Measurements from ENCODE around the gene NPHS1.
"Not testable (repeated sequence)": the region's sequence is repeated elsewhere in the genome, so short reads cannot be mapped to it uniquely, and the experiment has no call there.

The NPHS1 gene

DNA sequence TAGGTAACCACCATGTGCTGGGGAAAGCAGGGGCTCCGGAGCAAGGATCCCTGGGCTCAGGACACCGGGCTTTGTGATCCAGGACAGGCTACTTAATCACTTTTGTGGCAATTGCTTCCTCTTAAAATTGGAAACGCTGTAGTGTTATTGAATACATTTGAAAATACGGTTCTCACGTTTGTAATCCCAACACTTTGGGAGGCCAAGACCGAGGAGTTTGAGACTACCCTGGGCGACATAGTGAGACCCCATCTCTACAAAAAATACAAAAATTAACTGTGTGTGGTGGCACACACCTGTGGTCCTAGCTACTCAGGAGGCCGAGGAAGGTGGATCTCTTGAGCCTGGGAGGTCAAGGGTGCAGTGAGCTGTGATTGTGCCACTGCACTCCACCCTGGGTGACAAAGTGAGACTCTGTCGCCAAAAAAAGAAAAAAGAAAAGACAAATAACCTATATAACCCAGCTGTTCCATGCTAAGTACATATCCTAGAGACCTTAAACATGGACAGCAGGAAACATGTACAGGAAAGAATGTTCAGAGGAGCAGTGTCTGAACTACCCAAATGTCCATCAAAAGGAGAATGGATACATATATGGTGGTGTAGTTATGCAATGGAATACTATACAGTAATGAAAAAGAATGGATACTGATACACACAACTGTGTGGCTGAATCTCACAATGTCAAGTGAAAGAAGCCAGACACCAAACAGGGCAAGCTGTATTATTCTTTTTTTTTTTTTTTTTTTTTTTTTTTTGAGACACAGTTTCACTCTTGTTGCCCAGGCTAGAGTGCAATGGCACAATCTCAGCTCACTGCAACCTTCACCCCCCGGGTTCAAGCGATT is 39.0 kb downstream of the NPHS1 start:
- in situ Hi-C loops (cut with MboI; ENCODE audit: low sequenced_read_pairs), result no loop called here

DNA sequence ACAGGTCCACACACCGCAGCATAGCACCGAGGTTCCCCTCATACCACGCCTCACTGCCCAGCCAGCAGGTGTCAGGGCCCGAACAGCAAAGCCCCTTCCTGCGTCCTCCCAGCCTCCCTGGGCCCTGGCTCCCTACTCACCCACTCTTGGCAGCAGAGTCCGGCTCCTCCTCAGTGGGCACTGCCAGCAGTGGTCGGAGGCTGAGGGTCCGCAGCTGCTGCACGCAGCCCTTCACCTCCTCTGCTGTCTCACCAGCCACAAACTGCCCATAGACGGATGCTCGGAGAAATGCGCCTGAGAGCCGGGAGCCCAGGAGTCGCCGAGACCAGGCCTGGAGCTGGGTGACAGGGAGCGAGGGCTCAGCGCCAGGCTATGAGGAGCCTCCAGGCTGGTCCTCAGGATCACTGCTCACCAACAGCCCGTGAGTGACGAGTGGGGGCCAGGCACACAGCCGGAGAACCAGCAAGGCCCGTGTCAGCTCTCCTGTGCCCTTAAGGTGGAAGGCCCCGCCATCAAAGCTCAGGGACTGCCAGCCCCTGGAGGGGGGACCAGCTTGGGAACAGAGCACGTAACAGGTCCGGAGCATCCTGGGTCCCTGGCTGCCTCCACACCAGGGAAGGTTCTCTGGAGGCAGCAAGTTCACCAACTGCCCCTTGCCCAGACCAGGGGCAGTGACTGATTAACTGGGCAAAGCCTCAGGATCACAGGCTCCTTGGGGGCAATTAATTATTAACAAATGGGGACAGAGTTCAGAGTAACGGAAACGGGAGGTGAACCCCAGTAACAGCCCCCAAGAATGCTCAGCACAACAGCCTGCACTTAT is 39.9 kb downstream of the NPHS1 start, which contains the start of gene PRODH2:
PRODH2 (minus strand) TSS at position 626 of the 823 bp plus-strand sequence; CDS start at position 586, 40 bp downstream.
- in situ Hi-C loops (cut with MboI; ENCODE audit: low sequenced_read_pairs), result no loop called here

DNA sequence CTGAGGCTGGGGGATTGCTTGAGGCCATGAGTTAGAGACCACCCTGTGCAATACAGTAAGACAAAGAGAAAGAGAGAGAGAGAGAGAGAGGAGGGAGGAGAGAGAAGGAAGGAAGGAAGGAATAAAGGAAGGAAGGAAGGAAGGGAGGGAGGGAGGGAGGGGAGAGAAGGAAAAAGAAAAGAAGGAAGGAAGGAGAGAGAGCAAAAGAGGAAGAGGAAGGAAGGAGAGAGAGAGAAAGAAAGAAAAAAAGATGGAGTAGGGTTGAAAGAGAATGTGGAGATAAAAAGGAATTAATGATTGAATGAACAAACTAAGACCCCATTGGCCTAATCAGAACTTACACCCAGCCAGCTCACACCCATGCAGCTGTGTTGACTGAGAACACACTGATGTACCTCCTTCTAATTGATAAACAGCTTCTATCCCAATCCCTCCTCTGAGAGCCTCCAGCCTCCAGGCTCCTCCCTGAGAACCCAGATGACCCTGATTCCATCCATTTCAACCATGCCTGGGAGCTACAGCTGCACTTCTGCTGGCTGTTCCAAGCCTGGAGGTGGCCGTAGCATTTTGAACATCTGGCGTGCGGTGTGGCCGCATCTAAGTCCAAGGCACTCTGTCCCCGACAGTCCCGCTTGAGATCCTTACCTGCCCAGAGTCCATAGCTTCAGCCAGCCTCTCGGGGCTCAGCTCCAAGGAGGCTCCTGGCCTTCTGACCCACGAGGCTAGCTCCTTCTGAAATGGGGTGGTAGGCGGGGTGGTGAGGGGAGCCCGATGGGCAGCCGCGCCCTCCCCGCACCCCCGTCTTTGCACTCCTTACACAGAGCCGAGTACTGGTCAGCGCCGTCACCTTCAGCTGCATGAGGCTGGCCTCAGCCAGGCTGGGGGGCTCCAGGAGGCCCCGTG is 40.7 kb downstream of the NPHS1 start:
- in situ Hi-C loops (cut with MboI; ENCODE audit: low sequenced_read_pairs), result no loop called here

DNA sequence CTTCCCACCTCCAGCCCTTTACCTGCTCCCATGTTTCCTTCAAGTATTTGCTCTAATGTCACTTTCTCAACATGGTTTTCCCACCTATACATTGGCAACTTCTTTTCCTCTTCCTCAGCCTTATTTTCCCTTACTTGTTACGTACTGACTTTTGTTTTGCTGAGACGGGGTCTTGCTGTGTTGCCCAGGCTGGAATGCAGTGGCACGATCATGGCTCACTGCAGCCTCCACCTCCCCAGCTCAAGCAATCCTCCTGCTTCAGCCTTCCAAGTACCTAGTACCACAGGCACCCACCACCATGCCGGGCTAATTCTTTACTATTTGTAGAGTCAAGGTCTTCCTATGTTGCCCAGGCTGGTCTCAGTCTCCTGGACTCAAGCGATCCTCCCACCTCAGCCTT is 44.7 kb downstream of the NPHS1 start:
- in situ Hi-C loops (cut with MboI; ENCODE audit: low sequenced_read_pairs), result no loop called here

DNA sequence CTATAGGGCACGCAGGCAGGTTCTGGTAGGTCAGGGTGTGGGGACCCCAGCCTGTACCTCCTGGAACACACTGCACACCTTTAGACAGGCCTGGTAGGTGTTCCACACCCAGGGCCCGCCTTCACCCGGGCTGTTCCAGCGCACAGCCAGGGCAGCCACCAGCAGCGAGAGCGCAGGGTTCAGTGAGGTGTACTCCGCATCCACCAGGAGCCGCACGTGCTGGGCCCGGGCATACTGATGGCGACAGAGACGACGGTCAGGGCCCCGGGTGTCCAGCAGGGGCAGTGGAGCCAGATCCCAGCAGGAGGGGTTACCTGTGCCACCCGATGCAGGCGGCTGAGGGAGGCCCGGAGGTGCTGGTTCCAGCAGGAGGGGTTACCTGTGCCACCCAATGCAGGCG is 45.7 kb downstream of the NPHS1 start:
- in situ Hi-C loops (cut with MboI; ENCODE audit: low sequenced_read_pairs), result no loop called here

DNA sequence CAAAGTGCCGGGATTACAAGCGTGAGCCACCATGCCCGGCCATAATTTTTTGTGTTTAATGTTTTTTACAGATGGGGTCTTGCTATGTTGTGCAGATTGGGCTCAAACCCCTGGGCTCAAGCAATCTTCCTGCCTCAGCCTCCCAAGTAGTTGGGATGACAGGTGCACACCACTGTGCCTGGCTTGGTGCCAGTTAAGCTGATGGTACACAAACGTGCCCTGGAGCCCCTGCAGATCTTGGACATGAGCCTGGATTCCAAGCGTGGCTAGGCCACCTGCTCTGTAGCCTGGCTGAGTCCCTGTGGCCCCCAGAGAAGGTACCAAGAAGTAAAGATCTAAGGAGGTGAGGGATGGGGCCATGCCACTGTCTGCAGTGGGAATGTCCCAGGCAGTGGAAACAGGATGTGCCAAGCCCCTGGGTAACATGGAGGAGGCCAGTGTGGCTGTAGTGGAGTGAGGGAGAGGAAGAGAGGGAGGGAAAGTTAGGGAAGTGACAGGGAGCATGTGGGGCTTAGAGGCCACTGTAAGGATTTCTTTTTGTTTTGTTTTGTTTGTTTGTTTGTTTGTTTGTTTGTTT is 46.7 kb downstream of the NPHS1 start:
- in situ Hi-C loops (cut with MboI; ENCODE audit: low sequenced_read_pairs), result no loop called here

DNA sequence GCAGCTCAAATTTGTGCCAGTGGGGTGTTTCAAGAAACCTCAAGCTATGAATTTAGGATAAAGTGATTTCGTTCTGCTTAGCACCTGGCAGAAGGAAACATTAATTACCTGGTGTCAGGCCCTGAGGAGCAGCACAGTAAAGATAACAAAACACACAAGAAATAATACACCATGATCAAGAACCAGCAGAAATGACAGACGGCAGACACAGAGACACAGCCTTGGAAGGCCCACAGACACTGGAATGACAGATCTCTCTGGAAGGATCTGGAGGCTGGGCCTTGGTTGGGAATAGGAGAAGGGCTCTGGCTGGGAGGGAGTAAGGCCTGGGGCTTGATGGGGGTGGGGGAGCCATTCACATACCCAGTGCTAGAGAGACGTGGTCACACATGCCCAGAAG is 50.5 kb downstream of the NPHS1 start:
- in situ Hi-C loops (cut with MboI; ENCODE audit: low sequenced_read_pairs), result no loop called here

DNA sequence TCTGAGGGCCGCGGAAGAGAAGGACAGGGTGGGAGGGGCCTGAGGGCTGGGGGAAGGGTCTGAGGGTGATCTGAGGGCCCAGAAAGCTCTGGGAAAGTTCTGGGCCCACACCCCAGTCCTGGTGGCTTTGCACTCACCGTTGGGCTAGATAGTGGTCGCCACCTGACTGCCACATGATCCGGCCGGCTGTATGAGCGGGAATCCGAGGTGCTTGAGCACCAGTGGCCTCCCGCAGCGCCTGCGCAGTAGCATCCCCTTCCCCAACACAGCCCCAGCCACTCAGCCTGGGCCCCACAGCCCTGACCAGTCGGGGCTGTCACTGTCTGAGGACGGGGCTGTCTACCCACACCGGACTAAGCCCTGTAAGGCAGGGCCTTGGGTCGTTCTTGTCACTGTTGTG is 54.6 kb downstream of the NPHS1 start:
- in situ Hi-C loops (cut with MboI; ENCODE audit: low sequenced_read_pairs), result no loop called here

DNA sequence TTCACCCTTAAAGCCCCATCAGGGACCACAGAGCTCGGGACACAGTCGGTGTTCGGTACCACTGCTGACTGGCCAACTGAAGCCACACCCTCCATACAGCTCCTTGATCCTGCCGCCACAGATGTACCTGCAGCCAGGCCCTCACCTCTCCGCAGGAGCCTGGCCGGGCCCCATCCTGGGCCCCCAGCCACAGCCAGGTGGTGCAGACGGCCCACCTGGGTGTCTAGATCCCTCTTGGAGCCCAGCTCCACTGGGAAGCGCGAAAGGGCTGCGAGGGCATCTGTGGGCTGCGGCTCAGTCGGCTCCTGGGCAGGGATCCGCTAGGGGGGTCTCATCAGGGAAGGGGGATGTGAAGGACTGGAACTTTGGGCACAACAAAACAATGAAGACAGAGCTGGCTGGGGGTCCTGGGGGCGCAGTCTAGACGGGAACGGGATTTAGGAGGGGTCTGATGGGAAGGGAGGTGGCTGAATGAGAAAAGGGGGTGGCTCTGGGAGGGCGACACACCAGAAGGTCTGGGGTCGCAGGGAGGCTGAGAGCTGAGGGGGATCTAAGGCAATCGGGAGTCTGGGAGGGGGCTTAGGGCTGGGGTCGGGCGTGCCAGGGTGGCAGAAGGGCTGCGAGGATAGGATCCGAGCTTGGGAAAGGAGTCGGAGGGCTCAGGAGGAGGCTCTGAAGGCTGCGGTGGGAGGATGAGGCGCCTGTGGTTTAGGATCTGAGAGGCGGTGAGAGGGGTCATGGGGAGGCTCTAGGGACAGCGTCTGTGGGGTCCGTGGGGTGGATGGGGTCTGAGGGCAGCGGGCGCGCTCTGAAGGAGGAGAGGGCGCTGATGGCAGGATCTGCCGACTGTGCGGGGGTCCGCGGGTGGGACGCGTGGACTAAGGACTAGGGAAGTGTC is 55.4 kb downstream of the NPHS1 start:
- in situ Hi-C loops (cut with MboI; ENCODE audit: low sequenced_read_pairs), result no loop called here

DNA sequence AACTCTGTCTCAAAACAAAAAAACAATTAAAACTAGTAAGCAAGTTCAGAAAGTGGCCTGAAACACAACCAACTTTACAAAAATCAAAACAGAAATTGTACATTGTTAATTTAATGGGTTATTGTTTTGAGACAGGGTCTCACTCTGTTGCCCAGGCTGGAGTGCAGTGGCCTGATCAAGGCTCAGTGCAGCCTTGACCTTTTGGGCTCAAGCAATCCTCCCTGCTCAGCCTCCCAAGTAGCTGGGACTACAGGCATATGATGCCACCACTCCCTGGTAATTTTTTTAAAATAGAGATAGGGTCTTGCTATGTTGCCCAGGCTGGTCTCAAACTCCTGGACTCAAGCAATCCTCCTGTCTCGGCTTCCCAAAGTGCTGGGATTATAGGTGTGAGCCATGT is 56.7 kb downstream of the NPHS1 start:
- in situ Hi-C loops (cut with MboI; ENCODE audit: low sequenced_read_pairs), result not testable (repeated sequence)

DNA sequence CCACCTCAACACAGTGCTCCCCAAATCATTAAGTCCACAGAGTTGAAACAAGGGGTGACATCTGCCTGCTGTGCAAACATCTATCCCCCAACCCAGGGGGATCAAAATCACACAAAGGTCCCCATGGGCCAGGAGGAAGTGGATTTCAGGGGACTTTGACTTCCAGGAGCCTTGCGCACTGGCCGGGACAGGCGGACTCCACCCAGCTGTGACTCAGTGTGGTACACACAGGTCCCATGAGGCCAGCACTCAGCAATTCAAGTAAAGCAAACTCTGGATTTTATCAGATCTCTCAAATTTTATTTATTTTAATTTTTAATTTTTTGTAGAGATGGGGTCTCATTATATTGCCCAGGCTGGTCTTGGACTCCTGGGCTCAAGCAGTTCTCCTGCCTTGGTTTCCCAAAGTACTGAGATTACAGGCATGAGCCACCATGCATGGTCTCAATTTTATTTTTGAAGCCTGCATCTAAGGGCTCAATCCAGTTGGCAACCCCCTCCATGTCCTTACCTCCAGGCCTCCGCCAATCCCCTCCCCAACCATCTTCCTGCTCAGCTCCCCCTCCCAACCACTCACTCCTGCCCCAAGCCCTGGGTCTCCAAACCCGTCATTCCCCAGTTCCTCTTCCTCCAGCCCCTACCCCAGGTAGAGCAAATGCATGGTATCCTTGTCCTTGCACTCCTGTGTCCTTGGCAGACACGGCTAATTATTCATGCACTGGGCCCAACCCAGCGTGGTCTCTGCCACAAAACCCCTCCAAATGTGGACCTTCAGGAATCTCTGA is 58.7 kb downstream of the NPHS1 start:
- in situ Hi-C loops (cut with MboI; ENCODE audit: low sequenced_read_pairs), result no loop called here

DNA sequence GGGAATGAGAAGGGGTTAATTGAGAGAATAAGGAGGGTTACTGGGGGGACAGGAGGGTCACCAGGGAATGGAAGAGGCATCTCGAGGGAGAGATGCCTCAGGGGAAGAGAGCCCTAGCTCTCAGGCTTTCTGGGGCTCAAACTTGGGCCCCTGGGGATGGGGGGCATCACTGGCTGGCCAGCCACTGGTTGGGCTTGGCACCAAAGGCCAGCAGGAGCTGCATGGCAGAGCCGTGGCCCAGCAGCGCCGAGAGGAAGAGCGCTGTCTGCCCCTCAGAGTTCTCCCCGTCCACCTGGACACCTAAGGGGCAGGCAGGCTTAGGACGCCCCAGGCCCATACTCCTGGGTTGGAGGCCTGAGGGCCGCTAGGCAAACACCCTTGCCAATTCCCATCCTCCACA is 59.4 kb downstream of the NPHS1 start:
- in situ Hi-C loops (cut with MboI; ENCODE audit: low sequenced_read_pairs), result no loop called here

DNA sequence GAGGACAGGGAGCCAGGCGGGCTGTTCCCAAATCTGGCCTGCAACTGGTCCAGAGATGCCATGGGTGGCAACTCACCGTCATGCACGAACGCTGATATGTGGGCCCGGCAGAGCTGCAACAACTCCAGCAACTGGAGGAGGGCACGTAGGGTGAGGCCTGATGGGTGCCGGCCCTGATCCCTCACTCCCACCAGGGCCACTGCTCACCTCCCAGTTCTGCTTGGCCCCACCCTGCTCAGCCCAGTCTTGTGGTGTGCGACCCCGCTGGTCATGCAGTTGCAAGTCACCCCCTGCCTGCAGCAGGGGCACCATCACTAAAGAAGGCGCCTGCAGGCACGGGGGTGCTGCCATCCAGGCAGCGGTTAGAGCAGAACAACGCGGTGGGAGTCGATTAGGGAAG is 60.0 kb downstream of the NPHS1 start:
- in situ Hi-C loops (cut with MboI; ENCODE audit: low sequenced_read_pairs), result no loop called here

DNA sequence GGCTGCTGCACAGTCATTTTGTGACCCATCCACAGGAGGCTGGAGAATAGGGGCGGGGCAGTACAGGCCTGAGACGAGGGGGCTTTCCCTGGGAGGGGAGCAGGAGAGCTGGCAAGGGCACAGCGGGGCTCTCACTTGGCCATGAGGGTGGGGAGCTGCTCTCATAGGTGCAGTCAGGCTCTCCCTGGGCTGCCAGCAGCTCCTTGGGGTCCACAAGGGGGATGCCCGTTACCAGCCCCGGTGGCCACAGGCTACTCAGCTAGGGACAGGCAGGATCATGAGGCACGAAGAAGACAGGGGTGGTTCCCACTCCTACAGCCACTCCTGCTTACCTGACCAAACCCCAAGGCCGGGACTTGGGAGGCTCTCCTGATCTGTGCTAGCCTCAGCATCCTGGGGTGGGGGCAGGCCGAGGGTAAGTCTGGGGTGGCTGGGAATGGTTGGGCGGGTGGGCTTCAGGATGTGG is 60.5 kb downstream of the NPHS1 start:
- in situ Hi-C loops (cut with MboI; ENCODE audit: low sequenced_read_pairs), result no loop called here

DNA sequence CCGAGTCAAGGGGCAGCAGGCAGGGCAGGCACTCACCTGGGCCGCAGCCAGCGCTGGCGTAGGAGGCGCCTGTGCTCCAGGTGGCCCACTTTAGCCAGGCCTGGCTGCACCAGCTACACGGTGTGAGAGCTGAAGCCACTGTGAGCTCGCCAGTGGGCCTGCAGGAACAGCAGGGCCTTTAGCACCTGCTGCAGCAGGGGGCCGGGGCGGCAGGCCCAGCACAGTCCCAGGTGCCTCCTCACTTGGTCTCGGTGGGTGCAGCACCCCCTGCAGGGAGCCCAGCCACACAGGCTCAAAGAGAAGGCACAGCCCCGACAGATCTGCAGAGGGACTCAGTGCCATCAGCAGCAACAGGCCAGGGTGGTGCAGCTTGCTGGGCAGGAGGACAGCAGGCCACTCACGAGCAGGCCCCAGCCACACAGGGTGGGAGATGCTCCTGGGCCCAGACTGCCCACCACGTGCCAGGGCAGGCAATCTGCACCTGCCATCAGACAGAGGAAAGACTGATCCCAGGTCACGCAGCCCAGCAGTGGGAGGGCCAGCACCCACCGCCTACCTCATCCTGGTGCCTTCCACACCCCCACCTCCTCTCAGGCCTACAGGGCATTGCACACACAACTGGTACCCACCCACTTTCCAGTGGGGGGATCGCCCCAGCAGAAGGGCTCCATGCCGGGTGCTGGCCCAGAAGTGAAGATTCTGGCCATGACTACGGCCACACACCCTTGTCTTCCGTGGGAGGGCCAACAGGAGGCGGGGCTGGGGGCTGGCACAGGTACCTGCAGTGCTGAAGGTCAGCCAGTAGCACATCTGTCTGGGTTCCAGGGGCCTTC is 61.1 kb downstream of the NPHS1 start:
- in situ Hi-C loops (cut with MboI; ENCODE audit: low sequenced_read_pairs), result no loop called here

DNA sequence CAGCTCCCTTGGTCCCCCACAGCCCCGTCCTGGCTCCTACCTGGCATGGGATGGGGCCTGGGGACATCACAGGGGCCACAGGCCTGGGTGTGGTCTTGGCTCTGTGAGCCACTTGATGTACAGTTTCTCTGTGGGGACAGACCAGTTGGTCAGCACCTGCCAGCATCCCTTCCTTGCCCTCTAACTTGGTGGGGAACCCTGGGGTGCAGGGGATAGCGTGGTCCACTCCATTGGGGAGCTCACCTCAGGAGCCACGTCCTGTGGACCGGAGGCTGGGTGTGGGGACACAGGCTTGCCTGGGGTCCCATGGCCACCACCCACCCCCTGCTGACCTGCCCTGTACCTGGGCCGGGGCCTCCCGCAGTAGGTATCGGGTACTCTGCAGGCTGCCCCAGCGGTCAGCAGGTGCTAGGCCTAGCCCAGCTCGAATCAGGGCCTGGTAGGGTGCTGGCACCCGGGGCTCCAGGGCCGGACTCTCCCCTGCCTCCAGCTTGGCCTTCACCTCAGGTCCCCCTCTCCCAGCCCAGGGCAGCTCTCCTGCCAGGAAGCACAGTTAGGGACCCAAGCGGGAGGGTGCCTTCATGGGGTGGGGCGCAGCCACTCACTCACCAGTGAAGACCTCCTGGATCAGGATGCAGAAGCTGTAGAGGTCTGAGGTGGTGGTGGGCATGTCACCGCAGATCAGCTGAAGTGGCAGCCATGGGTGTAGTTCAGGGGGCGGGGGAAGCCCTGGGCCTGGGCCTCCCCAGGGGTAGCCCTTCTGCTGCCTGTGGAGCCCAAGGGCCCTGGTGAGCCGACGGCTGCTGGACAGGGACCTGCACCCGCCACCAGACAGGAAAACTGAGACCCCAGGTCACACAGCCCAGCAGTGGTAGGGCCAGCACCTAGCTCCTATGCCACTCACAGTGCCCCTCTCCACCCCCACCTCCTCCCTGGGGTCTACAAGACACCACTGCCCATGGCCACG is 62.0 kb downstream of the NPHS1 start:
- in situ Hi-C loops (cut with MboI; ENCODE audit: low sequenced_read_pairs), result no loop called here
